ENCODE results near the gene LTBP4.

Gene LTBP4

DNA sequence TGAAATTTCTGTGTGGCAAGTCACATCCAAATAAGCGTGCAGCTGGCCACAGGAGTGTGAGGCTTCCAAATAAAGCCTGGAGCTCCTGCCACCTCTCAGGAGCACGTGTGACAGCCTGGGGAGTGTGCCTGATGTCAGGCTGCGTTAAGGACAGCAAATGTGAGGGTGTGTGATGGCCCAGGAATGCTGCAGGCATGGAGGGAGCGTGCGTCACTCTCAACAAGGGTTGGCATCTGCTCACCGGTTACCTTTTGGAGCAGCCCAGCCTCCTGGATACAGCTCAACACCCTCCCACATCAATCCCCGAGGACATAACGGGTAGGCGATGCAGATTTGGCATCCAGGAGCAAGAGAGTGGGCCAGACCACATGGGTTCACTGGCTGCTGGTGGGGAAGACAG lies 70.2 kb downstream of the LTBP4 start:
- TF ChIP-seq, protein P1, sequence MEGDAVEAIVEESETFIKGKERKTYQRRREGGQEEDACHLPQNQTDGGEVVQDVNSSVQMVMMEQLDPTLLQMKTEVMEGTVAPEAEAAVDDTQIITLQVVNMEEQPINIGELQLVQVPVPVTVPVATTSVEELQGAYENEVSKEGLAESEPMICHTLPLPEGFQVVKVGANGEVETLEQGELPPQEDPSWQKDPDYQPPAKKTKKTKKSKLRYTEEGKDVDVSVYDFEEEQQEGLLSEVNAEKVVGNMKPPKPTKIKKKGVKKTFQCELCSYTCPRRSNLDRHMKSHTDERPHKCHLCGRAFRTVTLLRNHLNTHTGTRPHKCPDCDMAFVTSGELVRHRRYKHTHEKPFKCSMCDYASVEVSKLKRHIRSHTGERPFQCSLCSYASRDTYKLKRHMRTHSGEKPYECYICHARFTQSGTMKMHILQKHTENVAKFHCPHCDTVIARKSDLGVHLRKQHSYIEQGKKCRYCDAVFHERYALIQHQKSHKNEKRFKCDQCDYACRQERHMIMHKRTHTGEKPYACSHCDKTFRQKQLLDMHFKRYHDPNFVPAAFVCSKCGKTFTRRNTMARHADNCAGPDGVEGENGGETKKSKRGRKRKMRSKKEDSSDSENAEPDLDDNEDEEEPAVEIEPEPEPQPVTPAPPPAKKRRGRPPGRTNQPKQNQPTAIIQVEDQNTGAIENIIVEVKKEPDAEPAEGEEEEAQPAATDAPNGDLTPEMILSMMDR (IDR thresholded peaks at IDR 0.05; ENCODE audit: control insufficient read depth, extremely low read depth, insufficient read depth), result no peak
- no peak for DNase-seq (ENCODE audit: low read depth)
- no peak overlapping the region for H3K4me3 ChIP-seq (ENCODE audit: low read depth, low read length)

DNA sequence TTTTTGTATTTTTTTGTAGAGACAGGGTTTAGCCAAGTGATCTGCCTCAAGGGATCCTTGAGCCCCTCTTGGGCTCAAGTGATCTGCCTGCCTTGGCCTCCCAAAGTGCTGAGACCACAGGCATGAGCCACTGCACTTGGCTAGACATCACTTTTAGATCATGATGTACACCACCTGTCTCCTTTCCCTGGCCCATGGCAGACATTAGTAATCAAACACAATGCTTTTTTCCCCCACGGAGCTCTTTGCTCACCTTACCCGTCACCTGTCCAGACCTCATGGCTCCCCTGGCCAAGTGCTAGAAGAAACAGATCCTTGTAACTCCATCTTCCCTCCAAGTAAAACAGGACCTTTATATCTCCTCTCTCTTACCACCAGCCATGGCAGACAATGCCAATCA lies 70.9 kb downstream of the LTBP4 start:
- TF ChIP-seq, protein P1 (IDR thresholded peaks at IDR 0.05; ENCODE audit: control insufficient read depth, extremely low read depth, insufficient read depth), result no peak
- no peak overlapping the region for H3K4me3 ChIP-seq (ENCODE audit: low read depth, low read length)
- DNase-seq (ENCODE audit: low read depth), result no peak

DNA sequence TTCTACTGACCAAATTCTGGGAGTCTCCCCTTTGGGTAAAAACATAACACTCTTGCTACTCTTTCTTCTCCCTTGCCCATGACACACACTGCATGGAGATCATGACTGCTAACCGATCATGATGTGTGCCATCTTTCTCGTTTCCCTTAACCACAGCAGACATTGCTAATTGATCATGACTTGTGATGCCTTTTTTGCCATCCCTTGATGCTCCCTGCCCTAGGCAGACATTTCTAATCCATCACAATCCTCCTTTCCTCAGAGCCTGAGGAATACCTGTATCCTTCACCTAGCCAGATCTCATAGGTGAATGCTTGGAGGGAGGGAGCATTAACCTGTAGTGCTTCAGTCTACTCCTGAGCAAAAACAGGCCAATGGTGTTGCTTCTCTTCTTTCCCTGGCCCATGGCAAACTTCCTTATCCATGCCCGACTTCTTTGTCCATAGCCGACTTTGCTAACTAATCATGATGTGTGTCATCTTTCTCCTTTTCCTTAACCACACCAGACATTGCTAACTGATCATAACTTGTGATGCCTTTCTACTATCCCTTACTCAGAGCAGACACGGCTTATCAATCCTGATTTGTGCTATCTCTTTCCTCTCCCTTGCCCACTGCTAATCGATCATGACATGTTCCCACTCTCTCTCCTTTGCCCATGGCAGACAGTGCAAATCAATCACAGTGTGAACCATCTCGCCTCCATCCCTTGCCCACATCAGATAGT lies 71.6 kb downstream of the LTBP4 start:
- TF ChIP-seq, protein P1 (IDR thresholded peaks at IDR 0.05; ENCODE audit: control insufficient read depth, extremely low read depth, insufficient read depth), result no peak
- H3K4me3 ChIP-seq (ENCODE audit: low read depth, low read length), result no peak overlapping the region
- no peak for DNase-seq (ENCODE audit: low read depth)

DNA sequence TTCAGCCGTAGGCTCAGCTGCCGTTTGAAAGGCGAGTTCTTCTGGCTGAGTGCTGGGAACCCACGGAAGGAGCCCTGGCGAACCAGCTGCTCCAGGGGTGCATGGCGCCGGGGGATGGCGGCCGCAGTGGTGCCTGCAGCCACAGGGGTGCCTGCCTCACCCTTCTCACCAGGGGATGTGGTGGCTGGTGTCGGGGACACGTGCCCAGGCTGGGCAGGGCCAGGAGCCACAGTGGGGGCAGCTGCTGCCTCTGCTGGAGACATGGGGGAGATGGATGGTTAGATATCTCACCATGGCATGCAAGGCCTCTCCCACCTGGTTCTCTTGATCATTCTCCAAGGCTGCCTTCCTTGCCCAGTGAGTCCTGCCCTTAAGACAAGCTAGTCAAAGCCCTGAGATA lies 72.2 kb downstream of the LTBP4 start:
- DNase-seq (ENCODE audit: low read depth), result no peak
- TF ChIP-seq, protein P1 (IDR thresholded peaks at IDR 0.05; ENCODE audit: control insufficient read depth, extremely low read depth, insufficient read depth), result no peak
- H3K4me3 ChIP-seq (ENCODE audit: low read depth, low read length), result no peak overlapping the region

DNA sequence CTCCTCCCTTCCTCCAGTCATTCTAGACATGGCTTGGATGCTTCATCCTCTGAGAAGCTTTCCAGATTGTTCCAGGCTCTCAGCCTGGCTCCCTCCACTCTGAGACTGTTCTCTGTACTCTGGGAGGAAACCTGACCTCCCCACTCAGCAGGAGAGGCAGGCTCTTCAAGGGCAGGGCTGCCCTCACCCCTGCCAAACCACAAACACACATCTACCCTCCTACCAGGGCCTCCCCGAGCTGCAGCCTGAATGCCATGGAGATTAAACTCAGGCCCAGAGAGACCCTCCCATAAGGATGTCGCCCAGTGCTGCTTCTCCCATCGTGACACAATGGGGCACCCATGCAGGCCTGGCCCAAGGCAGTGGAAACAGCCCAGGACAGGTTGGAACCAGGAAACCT lies 73.1 kb downstream of the LTBP4 start:
- no peak for DNase-seq (ENCODE audit: low read depth)
- TF ChIP-seq, protein P1 (IDR thresholded peaks at IDR 0.05; ENCODE audit: control insufficient read depth, extremely low read depth, insufficient read depth), result no peak
- H3K4me3 ChIP-seq (ENCODE audit: low read depth, low read length), result no peak overlapping the region

DNA sequence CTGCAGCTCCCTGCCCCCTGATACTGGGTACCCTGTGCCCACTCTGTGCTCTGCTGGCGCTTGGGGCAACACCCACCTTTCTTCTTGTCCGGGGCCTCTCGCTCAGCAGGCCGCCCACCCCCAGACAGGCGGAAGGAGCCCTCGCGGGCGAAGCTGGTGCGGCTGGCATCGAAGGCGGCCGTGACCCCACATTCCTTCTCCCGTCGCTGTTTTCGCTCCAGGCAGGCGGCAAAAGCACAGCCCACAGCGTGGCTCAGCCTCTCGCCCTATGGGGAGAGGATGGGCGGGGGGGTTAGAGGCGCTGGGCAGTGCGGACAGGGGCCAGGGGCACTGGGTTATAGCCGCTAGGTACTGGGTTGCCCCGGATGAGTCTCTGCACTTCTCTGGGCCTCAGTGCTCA lies 76.0 kb downstream of the LTBP4 start:
- DNase-seq (ENCODE audit: low read depth), result no peak
- TF ChIP-seq, protein P1 (IDR thresholded peaks at IDR 0.05; ENCODE audit: control insufficient read depth, extremely low read depth, insufficient read depth), result no peak
- H3K4me3 ChIP-seq (ENCODE audit: low read depth, low read length), result no peak overlapping the region

Data from LNCaP clone FGC (cell line).